Parathyroid adenoma (tissue), 2 donors: ENCODE data around the gene RIMS1.

Source experiments
- H2AFZ ChIP-seq: fragments of 300-600 bp; sonication (generic); one replicate; pipeline ENCODE4 v1.7.0; 2017; ENCODE audit warnings: antibody characterized with exemption, mild to moderate bottlenecking
- H3K27ac ChIP-seq: fragments of 300-600 bp; sonication (generic); one replicate; pipeline ENCODE4 v1.7.0; 2017
- H3K27me3 ChIP-seq: fragments of 300-600 bp; sonication (generic); one replicate; pipeline ENCODE4 v1.7.0; 2017; ENCODE audit warnings: low read length; ENCODE audit not compliant: control insufficient read depth, insufficient read depth
- H3K36me3 ChIP-seq: fragments of 300-600 bp; sonication (generic); one replicate; pipeline ENCODE4 v1.7.0; 2017; ENCODE audit warnings: low read length; ENCODE audit not compliant: control insufficient read depth, insufficient read depth
- H3K4me1 ChIP-seq: fragments of 300-600 bp; sonication (generic); one replicate; pipeline ENCODE4 v1.7.0; 2017; ENCODE audit warnings: control low read depth
- H3K4me2 ChIP-seq: fragments of 300-600 bp; sonication (generic); one replicate; pipeline ENCODE4 v1.7.0; 2017; ENCODE audit warnings: low read length
- H3K4me3 ChIP-seq: fragments of 300-600 bp; sonication (generic); one replicate; pipeline ENCODE4 v1.7.0; 2017; ENCODE audit warnings: low read depth, low read length
- H3K79me2 ChIP-seq: fragments of 300-600 bp; sonication (generic); one replicate; pipeline ENCODE4 v1.7.0; 2017; ENCODE audit warnings: control low read depth
- H3K9ac ChIP-seq: fragments of 300-600 bp; sonication (generic); one replicate; pipeline ENCODE4 v1.7.0; 2017; ENCODE audit warnings: mild to moderate bottlenecking
- H3K9me3 ChIP-seq: fragments of 300-600 bp; sonication (generic); one replicate; pipeline ENCODE4 v1.7.0; 2017; ENCODE audit warnings: low read length; ENCODE audit not compliant: control insufficient read depth
- TF ChIP-seq, protein P1 (sequence below): fragments of 300-600 bp; sonication (generic); IDR thresholded peaks from one replicate; pipeline ENCODE4 v1.7.0; 2017; ENCODE audit warnings: antibody characterized with exemption, mild to moderate bottlenecking
- donor health status: primary hyperparathyroidism.

Gene RIMS1

DNA sequence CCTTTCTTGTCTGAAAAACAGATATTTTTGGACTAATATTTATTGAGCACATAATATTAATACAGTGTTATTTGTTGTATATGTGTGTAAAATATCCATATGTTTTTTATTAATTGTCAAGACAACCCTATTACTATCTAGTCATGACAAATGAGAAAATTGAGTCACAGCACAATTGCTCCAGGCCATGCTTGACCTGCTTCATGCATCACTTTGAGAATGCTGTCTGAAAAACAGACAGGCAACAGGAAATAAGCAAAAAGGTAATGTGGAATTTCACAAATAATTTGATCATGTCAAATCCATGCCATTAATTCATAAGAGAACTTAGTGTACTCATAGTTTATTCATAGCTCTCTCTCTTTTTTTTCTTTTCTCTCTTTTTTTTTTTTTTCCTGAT, 246.5 kb downstream of the RIMS1 start:
- Histone ChIP-seq H2AFZ (no peak overlapping the region), H3K4me1 (no peaks in the 10 kb centered on the region), H3K4me2 (no peak overlapping the region), H3K79me2 (no peaks in the 10 kb centered on the region), H3K27me3 (no peaks in the 10 kb centered on the region), H3K4me3 (no peak overlapping the region), H3K9ac (no peak overlapping the region), H3K36me3 (no peaks in the 10 kb centered on the region), H3K27ac (no peak overlapping the region), H3K9me3 (no peaks in the 10 kb centered on the region)
- TF ChIP-seq, protein P1, sequence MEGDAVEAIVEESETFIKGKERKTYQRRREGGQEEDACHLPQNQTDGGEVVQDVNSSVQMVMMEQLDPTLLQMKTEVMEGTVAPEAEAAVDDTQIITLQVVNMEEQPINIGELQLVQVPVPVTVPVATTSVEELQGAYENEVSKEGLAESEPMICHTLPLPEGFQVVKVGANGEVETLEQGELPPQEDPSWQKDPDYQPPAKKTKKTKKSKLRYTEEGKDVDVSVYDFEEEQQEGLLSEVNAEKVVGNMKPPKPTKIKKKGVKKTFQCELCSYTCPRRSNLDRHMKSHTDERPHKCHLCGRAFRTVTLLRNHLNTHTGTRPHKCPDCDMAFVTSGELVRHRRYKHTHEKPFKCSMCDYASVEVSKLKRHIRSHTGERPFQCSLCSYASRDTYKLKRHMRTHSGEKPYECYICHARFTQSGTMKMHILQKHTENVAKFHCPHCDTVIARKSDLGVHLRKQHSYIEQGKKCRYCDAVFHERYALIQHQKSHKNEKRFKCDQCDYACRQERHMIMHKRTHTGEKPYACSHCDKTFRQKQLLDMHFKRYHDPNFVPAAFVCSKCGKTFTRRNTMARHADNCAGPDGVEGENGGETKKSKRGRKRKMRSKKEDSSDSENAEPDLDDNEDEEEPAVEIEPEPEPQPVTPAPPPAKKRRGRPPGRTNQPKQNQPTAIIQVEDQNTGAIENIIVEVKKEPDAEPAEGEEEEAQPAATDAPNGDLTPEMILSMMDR = no peak

DNA sequence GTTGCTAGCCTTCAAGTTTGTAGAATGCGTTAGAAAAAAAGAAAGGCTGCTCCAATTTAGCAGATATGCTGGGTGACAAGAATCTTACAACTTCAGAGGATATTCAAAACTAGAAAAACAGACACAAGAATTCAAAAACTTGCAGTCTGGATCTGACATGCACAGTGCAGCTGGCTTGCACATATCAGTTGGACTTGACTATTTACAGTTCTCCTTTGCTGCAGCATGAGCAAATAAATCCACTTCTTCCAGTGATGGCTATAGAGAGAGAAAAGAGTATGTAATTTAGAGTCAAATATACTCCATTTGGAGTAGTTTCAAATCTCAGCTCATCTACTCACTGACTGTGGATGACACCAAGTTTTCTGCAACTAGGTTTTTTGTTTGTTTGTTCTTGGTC, 247.0 kb downstream of the RIMS1 start:
- Histone ChIP-seq H3K79me2 (no peaks in the 10 kb centered on the region), H3K27me3 (no peaks in the 10 kb centered on the region), H3K36me3 (no peaks in the 10 kb centered on the region), H3K27ac (no peak overlapping the region), H3K4me2 (no peak overlapping the region), H3K4me3 (no peak overlapping the region), H2AFZ (no peak overlapping the region), H3K9me3 (no peaks in the 10 kb centered on the region), H3K4me1 (no peaks in the 10 kb centered on the region), H3K9ac (no peak overlapping the region)
- TF ChIP-seq, protein P1 = no peak

DNA sequence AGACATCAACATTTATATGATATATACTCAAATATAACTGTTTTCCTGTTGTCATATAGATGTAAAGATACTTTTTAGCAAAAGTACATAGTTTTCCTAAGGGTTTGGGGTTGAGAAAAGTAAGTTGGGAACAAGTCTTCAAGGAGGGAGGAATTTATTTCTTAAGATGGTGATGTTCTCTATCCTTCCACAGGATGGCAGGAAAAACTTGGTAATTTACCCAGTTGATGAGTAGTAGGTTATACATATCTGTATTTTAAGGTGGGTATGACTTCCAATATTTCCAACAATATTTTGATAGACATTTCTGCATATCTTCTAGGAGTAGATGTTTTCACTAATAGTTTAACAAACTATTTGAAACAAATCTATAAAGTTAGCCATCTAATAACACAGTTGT, 254.4 kb downstream of the RIMS1 start:
- Histone ChIP-seq H3K9ac (no peak overlapping the region), H3K4me1 (no peaks in the 10 kb centered on the region), H3K4me2 (no peak overlapping the region), H2AFZ (no peak overlapping the region), H3K27me3 (no peaks in the 10 kb centered on the region), H3K4me3 (no peak overlapping the region), H3K79me2 (no peaks in the 10 kb centered on the region), H3K9me3 (no peaks in the 10 kb centered on the region), H3K27ac (no peak overlapping the region), H3K36me3 (no peaks in the 10 kb centered on the region)
- TF ChIP-seq, protein P1 = peak; percentile 16

DNA sequence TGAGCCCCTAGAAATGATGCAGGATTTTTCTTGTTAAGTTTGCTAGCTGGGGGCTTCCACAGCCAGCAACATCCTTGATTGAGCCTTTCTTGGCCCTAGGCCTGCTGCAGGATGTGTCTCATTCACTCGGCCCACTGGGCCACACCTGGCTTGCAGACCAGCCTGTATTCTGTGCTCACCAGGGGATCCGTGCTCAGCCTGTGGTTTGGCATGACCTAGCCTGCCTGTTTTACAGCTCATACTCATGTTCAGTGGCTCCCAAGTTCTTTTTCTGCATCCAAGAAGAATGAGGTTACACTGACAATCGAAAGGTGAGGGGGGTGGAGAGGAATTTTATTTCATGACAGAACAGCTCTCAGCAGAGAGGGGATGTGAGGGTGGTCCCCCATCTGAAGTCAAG, 263.4 kb downstream of the RIMS1 start:
- Histone ChIP-seq H3K4me3 (no peak overlapping the region), H3K9me3 (no peaks in the 10 kb centered on the region), H3K79me2 (no peaks in the 10 kb centered on the region), H3K27me3 (no peaks in the 10 kb centered on the region), H3K9ac (no peak overlapping the region), H3K27ac (no peak overlapping the region), H2AFZ (no peak overlapping the region), H3K36me3 (no peaks in the 10 kb centered on the region), H3K4me2 (no peak overlapping the region), H3K4me1 (no peaks in the 10 kb centered on the region)
- TF ChIP-seq, protein P1 = no peak

DNA sequence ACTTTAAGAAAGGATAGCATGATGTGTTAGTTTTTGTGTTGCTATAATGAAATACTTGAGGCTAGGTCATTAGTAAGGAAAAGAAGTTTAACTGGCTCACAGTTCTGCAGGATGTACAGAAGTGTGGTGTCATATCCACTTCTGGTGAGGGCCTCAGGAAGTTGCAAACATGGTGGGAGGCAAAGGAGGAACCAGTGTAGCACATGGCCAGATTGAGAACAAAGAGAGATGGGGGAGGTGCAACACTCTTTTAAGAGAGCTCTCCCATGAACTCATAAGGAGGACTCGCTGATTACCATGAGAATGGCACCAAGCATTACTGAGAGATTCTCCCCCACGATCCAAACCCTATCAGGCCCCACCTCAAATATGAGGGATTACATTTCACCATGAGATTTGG, 265.4 kb downstream of the RIMS1 start:
- Histone ChIP-seq H3K4me3 (no peak overlapping the region), H3K9me3 (no peaks in the 10 kb centered on the region), H3K9ac (no peak overlapping the region), H3K79me2 (no peaks in the 10 kb centered on the region), H2AFZ (no peak overlapping the region), H3K4me2 (no peak overlapping the region), H3K27me3 (no peaks in the 10 kb centered on the region), H3K36me3 (no peaks in the 10 kb centered on the region), H3K4me1 (no peaks in the 10 kb centered on the region), H3K27ac (no peak overlapping the region)
- TF ChIP-seq, protein P1 = no peak
